Activated CD4-positive, alpha-beta memory T cell treated with anti-CD3 and anti-CD28 coated beads, Interleukin-2, amount 10 ng/mL, durations not matched to agents 7 days and 5 days (primary cell): ENCODE measurements around the gene DGCR6L. TPM values are rescaled to one million over a fixed set of nuclear protein-coding genes. Genes with fewer than 3 reads are reported as not detected.
"Not testable (repeated sequence)": the region's sequence is repeated elsewhere in the genome, so short reads cannot be mapped to it uniquely, and the experiment has no call there.

Experiments
- CTCF ChIA-PET: fragments of 350-600 bp; sonication (Branson Sonifier 250); formaldehyde crosslinking; loops from one replicate; lab custom pipeline; 2021; ENCODE audit warnings: antibody characterized with exemption, inconsistent platforms; lab: Charles Lee
- POLR2A ChIA-PET: fragments of 350-600 bp; sonication (Branson Sonifier 250); formaldehyde crosslinking; loops from one replicate; lab custom pipeline; 2021; ENCODE audit warnings: antibody characterized with exemption; lab: Charles Lee
- DNase-seq: peaks from one replicate; pipeline ENCODE4 v3.0.0-alpha.2; 2020
- H3K27ac Mint-ChIP-seq: one replicate; pipeline ENCODE4 v1.8.0; 2021; ENCODE audit warnings: mild to moderate bottlenecking, mixed read lengths
- H3K27me3 Mint-ChIP-seq: one replicate; pipeline ENCODE4 v1.8.0; 2021; ENCODE audit warnings: mixed read lengths
- H3K36me3 Mint-ChIP-seq: one replicate; pipeline ENCODE4 v1.8.0; 2021; ENCODE audit warnings: low read depth, mixed read lengths
- H3K4me1 Mint-ChIP-seq: one replicate; pipeline ENCODE4 v1.8.0; 2021; ENCODE audit warnings: mixed read lengths
- H3K4me3 Mint-ChIP-seq: one replicate; pipeline ENCODE4 v1.8.0; 2021; ENCODE audit warnings: mild to moderate bottlenecking, mixed read lengths
- H3K9me3 Mint-ChIP-seq: one replicate; pipeline ENCODE4 v1.8.0; 2021; ENCODE audit warnings: mixed read lengths
- total RNA-seq, 2 experiments: library from RNA; stranded (reverse); gene quantifications; one replicate each; pipeline ENCODE4 v1.2.3, GENCODE V29; 2021

DGCR6L gene
- total RNA-seq, 2 experiments from 2014 or later: 40.8 to 41.1 TPM

DNA sequence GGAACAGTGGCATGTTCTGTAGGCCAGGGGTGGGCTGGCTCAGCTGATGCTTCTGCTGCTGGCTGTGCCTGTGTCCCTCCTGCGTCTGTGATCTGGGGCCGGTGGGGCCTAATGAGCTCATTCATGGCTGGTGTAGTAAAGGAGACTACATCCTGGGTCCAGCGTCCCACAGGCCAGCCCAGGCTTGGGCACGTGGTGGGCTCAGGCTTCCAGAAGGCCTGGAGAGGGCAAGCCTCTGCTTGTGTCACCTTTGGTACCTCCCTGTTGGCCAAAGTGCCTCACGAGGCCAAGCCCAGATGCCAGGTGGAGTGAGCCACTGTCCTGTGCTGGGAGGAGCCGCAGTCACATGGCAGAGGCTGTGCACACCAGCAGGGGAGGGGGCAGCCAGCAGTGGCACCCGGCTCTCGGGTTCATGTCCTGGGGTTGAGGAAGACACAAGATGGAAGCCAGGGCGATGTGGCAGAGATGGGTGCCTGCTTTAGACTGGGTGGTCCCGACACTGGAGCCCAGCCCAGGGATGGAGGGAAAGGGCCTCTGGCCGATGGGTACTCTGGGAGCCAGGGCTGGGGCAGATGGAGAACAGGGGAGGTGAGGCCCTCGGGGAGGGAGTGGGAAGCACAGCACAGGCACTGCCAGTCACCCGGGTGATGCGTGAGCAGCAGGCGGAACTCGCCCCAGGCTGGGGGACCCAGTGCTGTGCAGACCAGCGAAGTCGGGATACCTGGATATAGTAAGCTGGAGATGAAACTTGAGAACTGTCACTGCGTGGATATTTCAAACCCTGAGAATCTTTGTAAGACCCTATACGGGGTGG lies 8.4 kb downstream of the DGCR6L start:
- H3K9me3 Mint-ChIP-seq, H3K36me3 Mint-ChIP-seq, H3K27ac Mint-ChIP-seq, POLR2A ChIA-PET, H3K4me3 Mint-ChIP-seq, H3K27me3 Mint-ChIP-seq, H3K4me1 Mint-ChIP-seq, DNase-seq: not testable (repeated sequence)
- CTCF ChIA-PET: interaction anchor here (0.8 kb wide), 1 partner anchor 70 kb away, joined by 3 read pairs; no protein-coding TSS in a partner anchor

DNA sequence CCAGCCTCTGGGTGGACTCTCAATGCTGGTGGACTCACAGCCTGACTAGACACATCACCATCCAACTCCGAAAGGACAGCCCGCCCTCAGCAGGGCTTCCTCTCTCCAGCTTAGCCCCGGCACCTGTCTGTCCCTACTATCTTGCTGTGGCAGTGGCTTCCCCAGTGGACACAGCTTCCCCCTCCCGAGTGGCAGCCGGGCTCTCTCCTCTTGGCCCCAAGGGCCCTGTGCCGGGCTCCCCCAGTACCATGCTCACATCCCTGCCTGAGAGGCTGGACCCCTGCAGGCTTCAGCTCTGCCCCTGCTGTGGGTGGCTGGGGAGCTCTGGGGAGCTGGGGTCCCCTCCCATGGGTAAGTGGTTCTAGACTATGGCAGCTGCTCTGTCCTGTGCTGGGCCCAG lies 9.1 kb downstream of the DGCR6L start:
- H3K27ac Mint-ChIP-seq, H3K9me3 Mint-ChIP-seq, H3K4me1 Mint-ChIP-seq, CTCF ChIA-PET, H3K27me3 Mint-ChIP-seq, H3K36me3 Mint-ChIP-seq, DNase-seq, H3K4me3 Mint-ChIP-seq: not testable (repeated sequence)
- POLR2A ChIA-PET: interaction anchor here (0.6 kb wide), 1 partner anchor 199 kb away, joined by 3 read pairs; no protein-coding TSS in a partner anchor

DNA sequence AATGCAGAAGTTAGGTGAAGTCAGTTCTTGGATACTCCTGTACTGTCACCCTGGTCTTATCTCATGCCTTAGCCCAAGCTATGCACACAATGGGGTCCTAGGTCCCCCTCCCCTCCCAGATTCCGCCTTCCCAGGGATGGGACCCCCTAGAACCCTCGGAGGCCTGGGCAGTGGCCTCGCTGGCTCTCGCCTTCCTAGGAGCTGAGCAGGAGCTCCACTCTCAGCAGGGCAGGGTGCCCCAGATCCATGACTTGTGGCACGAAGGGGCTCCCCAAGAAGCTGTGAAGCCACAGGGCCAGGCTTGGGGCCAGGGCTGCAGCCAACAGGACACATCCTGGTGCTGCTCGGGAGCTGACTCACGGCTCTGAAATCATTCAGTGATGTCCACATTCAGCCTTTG lies 9.7 kb downstream of the DGCR6L start:
- POLR2A ChIA-PET: interaction anchor here (0.6 kb wide), 1 partner anchor 199 kb away, joined by 3 read pairs; no protein-coding TSS in a partner anchor
- H3K27me3 Mint-ChIP-seq, H3K4me3 Mint-ChIP-seq, H3K27ac Mint-ChIP-seq, H3K4me1 Mint-ChIP-seq, CTCF ChIA-PET, DNase-seq, H3K36me3 Mint-ChIP-seq, H3K9me3 Mint-ChIP-seq: not testable (repeated sequence)

DNA sequence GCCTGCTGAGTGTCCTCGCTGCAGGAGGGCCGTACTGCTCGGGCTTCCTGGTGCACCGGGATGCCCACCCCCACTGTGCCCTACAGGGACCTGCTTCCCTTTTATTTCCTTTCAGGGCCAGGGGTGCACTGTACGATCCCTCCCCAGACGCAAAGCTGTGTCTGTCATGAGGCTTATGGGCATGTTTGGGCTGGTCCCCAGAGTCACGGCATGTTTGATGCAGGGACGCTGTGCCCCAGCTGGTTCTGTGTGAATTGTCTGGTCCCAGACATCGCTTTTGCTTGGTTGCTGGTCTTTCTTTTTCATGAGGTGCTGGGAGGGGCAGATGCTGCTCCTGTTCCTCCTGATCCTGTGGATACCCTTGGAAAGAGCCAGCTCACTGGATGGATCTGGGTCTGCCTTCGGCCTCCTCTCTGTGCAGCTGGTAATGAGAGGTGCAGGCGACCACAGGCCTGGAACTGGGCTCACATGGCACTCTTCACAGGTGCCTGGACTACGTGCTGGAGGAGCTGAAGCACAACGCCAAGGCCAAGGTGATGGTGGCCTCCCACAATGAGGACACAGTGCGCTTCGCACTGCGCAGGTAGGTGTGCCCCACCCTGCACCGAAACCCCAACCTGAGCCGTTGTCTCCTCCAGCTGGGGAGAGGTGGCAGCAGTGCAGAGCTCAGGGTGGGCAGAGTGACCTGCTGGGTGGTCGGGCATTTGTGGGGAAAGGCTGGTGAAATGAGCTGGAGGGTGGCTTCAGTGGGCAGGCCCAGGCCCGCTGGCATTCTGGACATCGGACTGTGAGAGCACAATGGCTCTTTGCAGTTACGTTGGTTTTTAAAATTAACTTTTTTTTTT lies 10.8 kb downstream of the DGCR6L start:
- DNase-seq, CTCF ChIA-PET, H3K27ac Mint-ChIP-seq: not testable (repeated sequence)

DNA sequence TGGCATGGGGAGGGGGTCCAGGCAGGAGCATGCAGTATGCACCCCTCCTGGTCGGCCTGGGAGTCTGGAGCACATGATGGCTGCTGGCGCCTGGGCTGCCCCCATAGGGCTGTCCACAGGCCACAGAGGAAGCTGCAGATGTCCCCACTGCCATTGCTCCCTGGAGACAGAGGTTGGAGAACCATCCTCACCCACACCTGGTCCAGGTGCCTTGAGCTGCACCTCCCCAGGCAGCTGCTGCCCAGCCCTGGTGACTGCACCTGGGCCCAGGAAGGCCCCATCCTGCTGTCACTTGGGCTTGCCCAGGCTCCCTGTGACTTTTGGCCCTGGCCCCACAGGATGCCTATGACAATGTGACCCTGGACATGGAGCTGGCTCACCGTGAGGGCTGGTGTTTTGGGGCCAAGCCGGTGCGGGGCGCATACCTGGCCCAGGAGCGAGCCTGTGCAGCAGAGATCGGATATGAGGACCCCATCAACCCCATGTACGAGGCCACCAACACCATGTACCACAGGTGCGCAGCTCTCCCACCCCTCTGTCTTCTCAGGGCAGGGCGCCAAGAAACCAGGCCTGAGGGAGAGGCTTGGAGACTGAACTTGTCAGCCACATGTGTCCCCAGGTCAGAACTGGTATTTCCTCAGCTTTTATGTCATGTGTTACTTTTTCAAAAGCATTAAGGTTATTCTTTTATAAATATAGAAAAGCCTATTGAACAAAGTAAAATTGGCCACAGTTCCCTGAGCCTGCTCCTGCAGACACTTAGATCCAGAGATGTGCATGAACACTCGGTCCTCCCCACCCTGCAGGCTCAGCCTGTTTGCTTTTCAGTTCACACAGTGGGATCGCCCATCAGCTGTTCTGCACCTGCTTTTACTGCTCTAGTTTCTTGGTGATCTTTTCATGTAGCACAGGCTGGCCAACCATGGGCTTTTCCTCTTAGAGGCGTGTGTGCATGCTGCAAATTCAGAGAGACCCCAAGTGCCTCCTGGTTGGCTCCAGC lies 12.1 kb downstream of the DGCR6L start:
- POLR2A ChIA-PET, H3K27ac Mint-ChIP-seq, DNase-seq, CTCF ChIA-PET, H3K4me1 Mint-ChIP-seq, H3K9me3 Mint-ChIP-seq, H3K36me3 Mint-ChIP-seq, H3K27me3 Mint-ChIP-seq, H3K4me3 Mint-ChIP-seq: not testable (repeated sequence)

More for the DNA sequence above, 10.8 kb downstream of the DGCR6L start:
- H3K27me3 Mint-ChIP-seq, POLR2A ChIA-PET, H3K4me1 Mint-ChIP-seq, H3K36me3 Mint-ChIP-seq, H3K9me3 Mint-ChIP-seq, H3K4me3 Mint-ChIP-seq: not testable (repeated sequence)

- CTCF ChIA-PET, DNase-seq, POLR2A ChIA-PET, H3K4me3 Mint-ChIP-seq, H3K9me3 Mint-ChIP-seq, H3K27ac Mint-ChIP-seq, H3K27me3 Mint-ChIP-seq, H3K4me1 Mint-ChIP-seq, H3K36me3 Mint-ChIP-seq: not testable (repeated sequence)
Measured at GRCh38 chr22:20306646-20307447, 13.0 kb downstream of the DGCR6L start.

GRCh38 chr22:20305894-20306645 lies 13.8 kb downstream of the DGCR6L start:
- Mint-ChIP-seq H3K4me3 (no peak overlapping the region), H3K4me1 (peaks cover 2% of the 10 kb centered on the region), H3K27ac (no peak overlapping the region), H3K9me3 (no peaks in the 10 kb centered on the region), H3K36me3 (no peaks in the 10 kb centered on the region), H3K27me3 (peaks cover 10% of the 10 kb centered on the region)
- CTCF ChIA-PET: no interaction called here
- POLR2A ChIA-PET: no interaction called here
- no peak for DNase-seq

DNA sequence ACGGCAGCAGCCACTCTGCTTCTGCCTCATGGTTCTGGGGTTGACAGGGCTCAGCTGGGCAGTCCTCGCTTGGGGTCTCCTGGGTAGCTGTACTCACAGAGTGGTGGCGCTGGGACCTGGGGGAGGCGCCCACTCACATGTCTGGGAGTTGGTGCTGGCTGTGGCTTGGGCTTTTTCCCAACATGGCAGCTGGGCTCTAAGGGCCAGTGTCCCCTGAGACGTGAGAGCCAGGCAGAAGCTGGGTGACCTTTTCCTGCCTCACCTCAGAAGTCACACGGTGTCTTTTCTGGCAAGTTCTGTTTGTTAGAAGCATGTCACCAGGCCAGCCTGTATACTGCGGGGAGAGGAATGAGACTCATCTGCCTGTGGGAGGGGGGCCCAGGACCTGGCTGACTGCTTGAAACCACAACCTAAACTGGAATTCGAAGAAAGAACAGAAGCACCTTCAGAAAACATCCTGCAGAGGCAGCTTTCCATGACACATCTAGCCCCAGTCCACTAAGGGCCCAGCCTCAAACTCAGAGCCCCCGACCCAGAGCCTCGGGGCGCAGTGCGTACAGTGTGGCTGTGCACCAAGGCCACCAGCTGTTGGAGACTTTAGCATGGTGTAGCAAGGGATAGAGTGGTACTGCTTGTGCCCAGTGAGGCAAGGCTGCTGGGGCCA lies 14.5 kb downstream of the DGCR6L start:
- POLR2A ChIA-PET, H3K9me3 Mint-ChIP-seq, DNase-seq, H3K27ac Mint-ChIP-seq, CTCF ChIA-PET, H3K4me1 Mint-ChIP-seq, H3K36me3 Mint-ChIP-seq, H3K4me3 Mint-ChIP-seq: not testable (repeated sequence)
- peaks cover 16% of the 10 kb centered on the region for H3K27me3 Mint-ChIP-seq

GRCh38 chr22:20304646-20305045 lies 15.2 kb downstream of the DGCR6L start:
- Mint-ChIP-seq H3K4me1 (peaks cover 4% of the 10 kb centered on the region), H3K27ac (no peak overlapping the region), H3K9me3 (no peaks in the 10 kb centered on the region), H3K27me3 (peaks cover 16% of the 10 kb centered on the region), H3K36me3 (no peaks in the 10 kb centered on the region), H3K4me3 (no peak overlapping the region)
- ChIA-PET POLR2A (no interaction called here), CTCF (no interaction called here)
- DNase-seq: no peak

DNA sequence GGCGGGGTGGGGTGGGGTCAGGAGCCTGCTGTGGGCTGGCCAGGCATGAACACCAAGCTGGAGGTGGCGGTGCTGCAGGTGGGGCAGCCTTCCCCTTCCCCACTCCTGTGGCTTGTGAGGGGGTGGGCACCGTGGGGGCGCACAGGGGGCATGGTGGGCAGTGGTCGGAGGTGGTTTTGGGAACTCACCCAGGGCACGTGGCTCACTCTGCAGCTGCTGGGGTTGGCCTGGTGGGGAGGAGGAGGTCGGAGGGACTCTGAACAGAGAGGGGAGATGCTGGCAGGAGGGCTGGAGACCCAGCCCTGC lies 16.7 kb downstream of the DGCR6L start:
- H3K4me1 Mint-ChIP-seq, H3K27ac Mint-ChIP-seq, DNase-seq, H3K4me3 Mint-ChIP-seq, CTCF ChIA-PET, H3K9me3 Mint-ChIP-seq, H3K36me3 Mint-ChIP-seq, POLR2A ChIA-PET: not testable (repeated sequence)
- peaks cover 16% of the 10 kb centered on the region for H3K27me3 Mint-ChIP-seq

DNA sequence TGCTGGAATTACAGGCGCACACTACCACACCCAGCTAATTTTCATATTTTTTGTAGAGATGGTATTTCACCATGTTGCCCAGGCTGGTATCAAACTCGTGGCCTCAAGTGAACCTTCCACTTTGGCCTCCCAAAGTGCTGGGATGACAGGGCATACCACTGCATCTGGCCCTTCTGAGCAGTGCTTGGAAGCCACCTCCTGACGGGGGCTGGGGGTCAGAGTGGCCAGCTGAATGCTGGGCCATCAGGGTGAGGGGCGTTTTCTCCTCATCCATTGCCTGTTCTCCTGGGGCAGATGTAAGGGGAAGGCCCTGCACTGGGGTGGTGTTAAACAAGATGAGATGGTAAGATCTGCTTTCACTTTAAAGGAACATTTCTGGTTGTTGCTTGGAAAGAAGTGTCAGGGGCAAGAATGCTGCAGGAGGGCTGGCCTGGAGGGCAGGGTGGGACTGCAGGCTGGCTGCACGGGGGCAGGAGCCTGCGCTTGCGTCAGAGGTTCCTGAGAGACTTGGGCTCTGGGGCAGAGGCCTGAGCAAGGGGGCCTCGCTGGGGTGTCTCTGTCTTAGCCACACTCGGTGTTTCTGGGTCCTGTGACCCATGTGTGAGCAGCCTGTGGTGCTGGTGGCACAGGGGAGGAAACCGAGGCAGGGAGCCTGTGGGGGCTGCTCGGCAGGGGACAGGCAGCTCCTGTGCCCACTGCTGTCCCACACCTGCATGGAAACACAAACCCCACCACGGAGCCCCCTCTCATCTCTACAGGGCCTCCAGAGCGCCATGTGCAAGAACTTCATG lies 17.2 kb downstream of the DGCR6L start:
- Mint-ChIP-seq H3K4me1 (peaks cover 8% of the 10 kb centered on the region), H3K4me3 (no peak overlapping the region), H3K9me3 (no peaks in the 10 kb centered on the region), H3K27me3 (peaks cover 19% of the 10 kb centered on the region), H3K36me3 (no peaks in the 10 kb centered on the region), H3K27ac (no peak overlapping the region)
- no peak for DNase-seq
- ChIA-PET POLR2A (no interaction called here), CTCF (no interaction called here)
